ENCODE results near the gene INSR.

The INSR gene

DNA sequence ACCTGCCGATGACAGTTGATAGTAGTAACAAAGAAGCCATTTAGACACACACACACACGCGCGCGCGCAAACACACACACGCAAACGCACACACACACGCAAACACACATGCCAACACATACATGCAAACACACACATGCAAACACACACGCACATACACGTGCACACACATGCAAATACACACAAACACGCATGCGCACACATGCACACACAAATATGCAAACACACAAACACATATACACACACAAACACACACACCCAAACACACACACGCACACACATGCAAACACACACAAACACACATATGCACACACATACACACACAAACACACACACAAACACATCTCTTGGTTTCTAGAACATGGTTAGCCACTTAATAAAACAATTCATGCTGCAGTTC, 174.6 kb downstream of the INSR start:
- ChIA-PET POLR2A (no interaction called here), CTCF (no interaction called here)
- H3K4me3 ChIP-seq (ENCODE audit: low read depth, low read length), result no peak overlapping the region
- TF ChIP-seq, protein P1, sequence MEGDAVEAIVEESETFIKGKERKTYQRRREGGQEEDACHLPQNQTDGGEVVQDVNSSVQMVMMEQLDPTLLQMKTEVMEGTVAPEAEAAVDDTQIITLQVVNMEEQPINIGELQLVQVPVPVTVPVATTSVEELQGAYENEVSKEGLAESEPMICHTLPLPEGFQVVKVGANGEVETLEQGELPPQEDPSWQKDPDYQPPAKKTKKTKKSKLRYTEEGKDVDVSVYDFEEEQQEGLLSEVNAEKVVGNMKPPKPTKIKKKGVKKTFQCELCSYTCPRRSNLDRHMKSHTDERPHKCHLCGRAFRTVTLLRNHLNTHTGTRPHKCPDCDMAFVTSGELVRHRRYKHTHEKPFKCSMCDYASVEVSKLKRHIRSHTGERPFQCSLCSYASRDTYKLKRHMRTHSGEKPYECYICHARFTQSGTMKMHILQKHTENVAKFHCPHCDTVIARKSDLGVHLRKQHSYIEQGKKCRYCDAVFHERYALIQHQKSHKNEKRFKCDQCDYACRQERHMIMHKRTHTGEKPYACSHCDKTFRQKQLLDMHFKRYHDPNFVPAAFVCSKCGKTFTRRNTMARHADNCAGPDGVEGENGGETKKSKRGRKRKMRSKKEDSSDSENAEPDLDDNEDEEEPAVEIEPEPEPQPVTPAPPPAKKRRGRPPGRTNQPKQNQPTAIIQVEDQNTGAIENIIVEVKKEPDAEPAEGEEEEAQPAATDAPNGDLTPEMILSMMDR (IDR thresholded peaks at IDR 0.05; ENCODE audit: insufficient read depth, low read length, missing control alignments), result no peak
- no peak for DNase-seq (ENCODE audit: low read depth, low spot score)

DNA sequence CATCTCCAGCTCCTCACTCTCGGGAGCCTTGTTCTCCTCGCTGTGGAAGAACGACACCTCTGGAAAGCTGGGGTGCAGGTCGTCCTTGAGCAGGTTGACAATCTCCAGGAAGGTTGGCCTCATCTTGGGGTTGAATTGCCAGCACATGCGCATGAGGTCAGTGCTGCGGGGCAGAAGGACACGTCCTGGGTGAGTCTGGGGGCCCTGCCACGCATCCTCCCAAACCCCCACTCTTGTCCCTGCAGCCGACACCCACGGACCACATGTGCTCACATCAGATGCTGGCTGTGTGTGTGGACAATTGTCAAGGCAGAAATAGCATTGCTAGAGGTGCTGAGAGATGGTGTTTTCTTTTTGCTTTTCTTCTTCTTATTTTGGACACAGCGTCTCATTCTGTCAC, 177.0 kb downstream of the INSR start:
- POLR2A ChIA-PET, result no interaction called here
- DNase-seq (ENCODE audit: low read depth, low spot score), result no peak
- no peak overlapping the region for H3K4me3 ChIP-seq (ENCODE audit: low read depth, low read length)
- CTCF ChIA-PET, result interaction anchor here (2.2 kb wide), 1 partner anchor 224 kb away, joined by 8 read pairs; no protein-coding TSS in a partner anchor
- TF ChIP-seq, protein P1 (IDR thresholded peaks at IDR 0.05; ENCODE audit: insufficient read depth, low read length, missing control alignments), result no peak

DNA sequence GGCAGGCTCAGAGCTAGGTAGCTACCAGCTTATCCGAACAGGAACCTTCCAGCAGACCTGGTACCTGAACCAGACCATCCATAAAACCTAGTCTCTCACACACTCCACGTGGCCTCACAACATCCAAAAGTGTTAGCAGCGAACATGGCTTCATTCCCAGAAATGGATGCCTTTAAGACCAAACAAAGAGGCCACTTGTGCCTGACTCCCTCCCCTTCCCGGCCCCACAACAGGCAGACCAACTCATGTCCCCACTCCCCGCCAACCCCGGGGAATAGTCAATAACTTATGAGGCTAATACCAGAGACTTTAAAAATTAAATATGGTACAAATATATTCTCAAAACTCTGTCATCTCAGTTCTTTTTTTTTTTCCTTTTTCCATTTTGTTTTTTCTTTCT, 178.5 kb downstream of the INSR start:
- no peak overlapping the region for H3K4me3 ChIP-seq (ENCODE audit: low read depth, low read length)
- ChIA-PET CTCF (interaction anchor here (0.8 to 3.5 kb wide), 3 partner anchors 13 to 684 kb away, joined by 4 to 22 read pairs (median 8); no protein-coding TSS in a partner anchor), POLR2A (no interaction called here)
- no peak for DNase-seq (ENCODE audit: low read depth, low spot score)
- TF ChIP-seq, protein P1 (IDR thresholded peaks at IDR 0.05; ENCODE audit: insufficient read depth, low read length, missing control alignments), result no peak

DNA sequence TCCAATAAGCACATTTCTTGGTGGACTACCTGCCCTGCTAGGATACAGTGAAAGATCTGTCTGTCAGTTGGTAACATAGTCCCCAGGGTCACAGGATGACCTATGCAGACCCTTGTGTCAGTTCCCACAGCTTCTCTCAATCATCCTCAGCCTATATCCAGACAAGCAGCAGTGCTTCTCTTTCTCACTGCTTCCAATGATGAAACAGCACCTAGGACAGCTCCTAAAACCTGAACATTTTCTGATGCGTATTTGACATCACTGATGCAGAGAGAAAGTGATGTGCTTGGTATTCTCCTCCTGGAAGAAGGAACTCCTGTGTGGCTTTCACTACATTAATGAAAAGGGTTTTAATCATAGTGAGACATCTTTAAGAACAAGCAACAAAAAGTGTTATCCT, 181.0 kb downstream of the INSR start:
- TF ChIP-seq, protein P1 (IDR thresholded peaks at IDR 0.05; ENCODE audit: insufficient read depth, low read length, missing control alignments), result no peak
- ChIA-PET CTCF (interaction anchor here (0.9 to 1.3 kb wide), 4 partner anchors 11 to 214 kb away, joined by 3 to 4 read pairs (median 3); no protein-coding TSS in a partner anchor), POLR2A (no interaction called here)
- H3K4me3 ChIP-seq (ENCODE audit: low read depth, low read length), result no peak overlapping the region
- no peak for DNase-seq (ENCODE audit: low read depth, low spot score)

DNA sequence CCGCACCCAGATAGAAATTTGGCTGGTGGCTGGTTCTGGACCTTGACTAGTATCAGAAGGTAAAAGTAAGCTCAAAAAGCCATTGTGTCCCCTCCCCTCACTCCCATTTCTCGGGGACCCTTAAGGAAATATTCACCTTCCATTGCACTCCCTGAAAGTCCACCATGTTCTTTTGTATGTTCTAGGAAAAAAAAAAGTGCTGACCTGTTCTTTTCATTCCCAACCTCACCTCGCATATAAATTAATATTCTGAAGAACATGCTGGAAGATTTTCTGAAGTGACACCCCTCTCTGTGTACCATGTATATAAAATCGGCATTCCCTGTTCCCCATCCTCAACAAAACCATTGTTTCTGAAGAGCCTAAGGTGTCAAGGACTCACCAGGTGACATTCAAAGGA, 181.5 kb downstream of the INSR start:
- H3K4me3 ChIP-seq (ENCODE audit: low read depth, low read length), result no peak overlapping the region
- no peak for DNase-seq (ENCODE audit: low read depth, low spot score)
- TF ChIP-seq, protein P1 (IDR thresholded peaks at IDR 0.05; ENCODE audit: insufficient read depth, low read length, missing control alignments), result no peak
- CTCF ChIA-PET, result interaction anchor here (0.9 to 1.3 kb wide), 4 partner anchors 12 to 214 kb away, joined by 3 to 4 read pairs (median 3); no protein-coding TSS in a partner anchor
- POLR2A ChIA-PET, result no interaction called here

DNA sequence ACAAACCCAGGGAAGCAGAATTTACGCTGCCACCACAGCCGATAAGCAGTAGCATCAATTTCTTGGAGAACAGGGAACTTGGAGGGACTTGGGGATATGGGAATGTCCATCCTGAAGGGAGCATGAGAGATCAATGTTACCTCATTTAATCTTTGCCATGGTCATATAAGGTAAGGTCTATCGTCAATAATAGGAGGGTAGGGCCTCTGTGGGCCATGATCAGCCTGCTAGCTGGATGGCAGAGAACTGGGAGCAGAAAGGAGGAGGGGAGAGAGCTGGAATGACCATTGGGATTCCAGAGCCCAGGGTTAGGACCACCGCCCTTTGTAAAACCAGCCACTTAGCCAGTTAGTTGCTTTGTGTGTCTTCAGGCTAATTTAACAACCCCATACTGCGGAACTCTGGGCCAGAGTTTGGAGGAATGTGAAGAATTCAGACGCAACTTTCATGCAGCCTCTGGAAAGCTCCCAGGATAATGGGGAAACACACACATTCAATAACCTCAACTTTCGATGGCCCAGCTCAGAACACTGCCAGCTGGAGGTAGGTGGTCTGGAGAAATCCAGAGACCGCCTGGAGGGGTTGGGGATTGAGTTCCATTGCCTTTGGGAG, 184.4 kb downstream of the INSR start:
- POLR2A ChIA-PET, result no interaction called here
- H3K4me3 ChIP-seq (ENCODE audit: low read depth, low read length), result no peak overlapping the region
- TF ChIP-seq, protein P1 (IDR thresholded peaks at IDR 0.05; ENCODE audit: insufficient read depth, low read length, missing control alignments), result no peak
- CTCF ChIA-PET, result interaction anchor here (0.8 to 2.1 kb wide), 4 partner anchors 231 to 690 kb away, joined by 3 to 9 read pairs (median 6); partner anchors contain the start of gene TRAPPC5
- DNase-seq (ENCODE audit: low read depth, low spot score), result no peak

All from AG04449 (cell line).